OCI-LY1 (cell line): ENCODE measurements around the gene RPL38.

Experiments used
- H2AFZ ChIP-seq: fragments of 200-600 bp; sonication (generic), shearing (Covaris generic); 2 replicates; pipeline ENCODE4 v1.6.0; 2014; ENCODE audit warnings: antibody characterized with exemption, mild to moderate bottlenecking, low read length
- H3F3A ChIP-seq: fragments of 200-600 bp; sonication (generic), shearing (Covaris generic); 2 replicates; pipeline ENCODE4 v1.6.0; 2014; ENCODE audit warnings: mild to moderate bottlenecking, antibody characterized with exemption, low read length, moderate library complexity; ENCODE audit not compliant: insufficient read depth
- H3K27ac ChIP-seq: fragments of 200-600 bp; sonication (generic); 2 replicates; pipeline ENCODE4 v1.5.1; 2014; ENCODE audit warnings: low read length, mixed run types, mild to moderate bottlenecking, low read depth; ENCODE audit not compliant: poor library complexity, severe bottlenecking
- H3K27me3 ChIP-seq: fragments of 200-600 bp; sonication (generic); 2 replicates; pipeline ENCODE4 v1.6.0; 2014; ENCODE audit warnings: antibody characterized with exemption, mild to moderate bottlenecking, low read length, moderate library complexity; ENCODE audit not compliant: insufficient read depth
- H3K36me3 ChIP-seq: fragments of 200-600 bp; sonication (generic); 2 replicates; pipeline ENCODE4 v1.6.1; 2014; ENCODE audit warnings: mild to moderate bottlenecking, antibody characterized with exemption, low read length, moderate library complexity, mixed read lengths; ENCODE audit not compliant: insufficient read depth
- H3K4me1 ChIP-seq: fragments of 200-600 bp; sonication (generic); 2 replicates; pipeline ENCODE4 v1.5.1; 2014; ENCODE audit warnings: mild to moderate bottlenecking, low read length, moderate library complexity; ENCODE audit not compliant: insufficient read depth, severe bottlenecking
- H3K4me2 ChIP-seq: fragments of 200-600 bp; sonication (generic), shearing (Covaris generic); 2 replicates; pipeline ENCODE4 v1.6.1; 2014; ENCODE audit warnings: low read length
- H3K4me3 ChIP-seq: fragments of 200-600 bp; sonication (generic); 2 replicates; pipeline ENCODE4 v1.5.1; 2014; ENCODE audit warnings: low read length, low read depth, mild to moderate bottlenecking, mixed read lengths; ENCODE audit not compliant: poor library complexity, severe bottlenecking
- H3K79me2 ChIP-seq: fragments of 200-600 bp; shearing (Covaris generic); 2 replicates; pipeline ENCODE4 v1.6.1; 2016; ENCODE audit warnings: mixed run types, low read length, mixed read lengths; ENCODE audit not compliant: insufficient read depth
- H3K9ac ChIP-seq: fragments of 200-600 bp; sonication (generic), shearing (Covaris generic); 2 replicates; pipeline ENCODE4 v1.6.1; 2014; ENCODE audit warnings: mild to moderate bottlenecking, low read length, mixed read lengths
- H3K9me2 ChIP-seq: fragments of 200-600 bp; sonication (generic), shearing (Covaris generic); 2 replicates; pipeline ENCODE4 v1.6.1; 2014; ENCODE audit warnings: low read depth, mild to moderate bottlenecking, low read length, mixed read lengths
- H3K9me3 ChIP-seq: fragments of 200-600 bp; shearing (Covaris generic); 2 replicates; pipeline ENCODE4 v1.6.1; 2014; ENCODE audit warnings: low read length, mixed read lengths
- H4K20me1 ChIP-seq: fragments of 200-600 bp; sonication (generic), shearing (Covaris generic); 2 replicates; pipeline ENCODE4 v1.6.0; 2016; ENCODE audit warnings: mild to moderate bottlenecking, low read length; ENCODE audit not compliant: insufficient read depth
- CTCF ChIP-seq: fragments of 200-600 bp; sonication (generic), shearing (Covaris generic); IDR thresholded peaks from 2 replicates; pipeline ENCODE4 v1.5.1; 2017; ENCODE audit warnings: mild to moderate bottlenecking, antibody characterized with exemption, low read length, moderate library complexity, mixed read lengths
- EZH2 ChIP-seq: fragments of 200-600 bp; sonication (generic), shearing (Covaris generic); IDR thresholded peaks from 2 replicates; pipeline ENCODE4 v1.8.0; 2017; ENCODE audit warnings: borderline replicate concordance, mixed run types, mild to moderate bottlenecking, antibody characterized with exemption, low read length, moderate library complexity, mixed read lengths

RPL38 gene

GRCh38 chr17:74160656-74161502 lies 42.6 kb upstream of the RPL38 start:
- Histone ChIP-seq H3K27me3 (0 out of 2 replicates have a peak, but pooled peaks cover 6% of the 10 kb centered on the region), H3K36me3 (no peaks in the 10 kb centered on the region), H3K9ac (no peak overlapping the region), H3K4me1 (no peaks in the 10 kb centered on the region), H4K20me1 (no peaks in the 10 kb centered on the region), H3K9me2 (no peaks in the 10 kb centered on the region), H2AFZ (no peak overlapping the region), H3K79me2 (no peaks in the 10 kb centered on the region), H3K4me2 (no peak overlapping the region), H3K9me3 (no peaks in the 10 kb centered on the region), H3K27ac (no peak overlapping the region), H3F3A (no peaks in the 10 kb centered on the region), H3K4me3 (no peak overlapping the region)
- TF ChIP-seq EZH2 (no peak), CTCF (no peak)

- no peaks in the 10 kb centered on the region for H3K9me2 ChIP-seq
- no peaks in the 10 kb centered on the region for H3K79me2 ChIP-seq
- no peak overlapping the region for H3K9ac ChIP-seq
- no peak overlapping the region for H2AFZ ChIP-seq
- no peak overlapping the region for H3K27ac ChIP-seq
- no peak overlapping the region for H3K4me2 ChIP-seq
- H4K20me1 ChIP-seq, result no peaks in the 10 kb centered on the region
- no peaks in the 10 kb centered on the region for H3K4me1 ChIP-seq
- no peaks in the 10 kb centered on the region for H3K9me3 ChIP-seq
- no peaks in the 10 kb centered on the region for H3F3A ChIP-seq
- H3K4me3 ChIP-seq, result no peak overlapping the region
- H3K27me3 ChIP-seq, result 0 out of 2 replicates have a peak, but pooled peaks cover 6% of the 10 kb centered on the region
- no peak for TF ChIP-seq CTCF
- TF ChIP-seq EZH2, result no peak
- no peaks in the 10 kb centered on the region for H3K36me3 ChIP-seq
Observed at GRCh38 chr17:74161503-74161875, 42.0 kb upstream of the RPL38 start.

- H3K9ac ChIP-seq, result no peak overlapping the region
- H3K79me2 ChIP-seq, result no peaks in the 10 kb centered on the region
- no peak overlapping the region for H3K4me2 ChIP-seq
- H3F3A ChIP-seq, result no peaks in the 10 kb centered on the region
- no peaks in the 10 kb centered on the region for H3K9me2 ChIP-seq
- no peaks in the 10 kb centered on the region for H3K4me1 ChIP-seq
- no peaks in the 10 kb centered on the region for H3K9me3 ChIP-seq
- H2AFZ ChIP-seq, result no peak overlapping the region
- H4K20me1 ChIP-seq, result no peaks in the 10 kb centered on the region
- TF ChIP-seq CTCF (no peak), EZH2 (no peak)
- no peak overlapping the region for H3K4me3 ChIP-seq
- H3K27ac ChIP-seq, result no peak overlapping the region
- H3K36me3 ChIP-seq, result no peaks in the 10 kb centered on the region
- 0 out of 2 replicates have a peak, but pooled peaks cover 3% of the 10 kb centered on the region for H3K27me3 ChIP-seq
Observed at GRCh38 chr17:74163271-74163821, 40.1 kb upstream of the RPL38 start.
